ENCODE measurements around the gene PIK3R2. TPM values are rescaled to one million over a fixed set of nuclear protein-coding genes. Genes with fewer than 3 reads are reported as not detected.

PIK3R2 gene
- total RNA-seq, 4 donors from 2014 or later = 14.4 to 33.0 (median 19.8) TPM

GRCh38 chr19:18122860-18123795 lies 29.8 kb upstream of the PIK3R2 start:
- intact Hi-C loops (cut with DNase I) = no loop called here
- Histone ChIP-seq H3K9me3 (no peaks in the 10 kb centered on the region), H3K4me1 (peaks cover 7 to 10% of the 10 kb centered on the region in 2 donors), H3K27me3 (no peaks in the 10 kb centered on the region), H3K36me3 (peaks cover 0 to 2% of the 10 kb centered on the region in 2 donors), H3K27ac (no peak overlapping the region), H3K4me3 (replicated peaks in 1 of 3) (no peak overlapping the region)
- no peak for TF ChIP-seq POLR2A (IDR thresholded peaks at IDR 0.05)
- TF ChIP-seq CTCF (IDR thresholded peaks at IDR 0.05) = no peak
- peak in 1 of 2 donors; percentile 7 for DNase-seq
- 81 to 82% methylated on average over 24 to 27 of the region's 27 CpGs for WGBS, 2 donors

DNA sequence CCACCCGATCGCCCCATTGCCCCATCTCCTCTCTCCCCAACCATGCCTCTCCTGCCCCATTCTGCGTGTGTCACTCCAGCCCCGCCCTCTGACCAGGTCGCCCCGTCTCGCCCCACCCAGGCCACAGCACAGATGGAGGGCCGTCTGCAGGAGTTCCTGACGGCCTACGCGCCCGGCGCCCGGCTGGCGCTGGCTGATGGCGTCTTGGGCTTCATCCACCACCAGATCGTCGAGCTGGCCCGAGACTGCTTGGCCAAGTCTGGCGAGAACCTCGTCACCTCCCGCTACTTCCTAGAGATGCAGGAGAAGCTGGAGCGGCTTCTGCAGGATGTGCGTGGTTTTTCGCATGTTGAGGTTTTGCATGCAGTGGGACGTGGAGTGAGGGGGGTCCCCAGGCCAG lies 29.1 kb upstream of the PIK3R2 start:
- no peak for DNase-seq
- Histone ChIP-seq H3K27ac (no peak overlapping the region), H3K4me1 (peaks cover under 1 to 3% of the 10 kb centered on the region in 2 donors)

GRCh38 chr19:18126097-18126496 lies 26.9 kb upstream of the PIK3R2 start:
- H3K4me3 ChIP-seq (replicated peaks in 1 of 3) = no peak overlapping the region
- TF ChIP-seq CTCF (IDR thresholded peaks at IDR 0.05) (no peak), POLR2A (IDR thresholded peaks at IDR 0.05) (no peak)
- intact Hi-C loops (cut with DNase I) = no loop called here
- peaks cover 0 to 8% of the 10 kb centered on the region in 2 donors for H3K36me3 ChIP-seq
- H3K27ac ChIP-seq = no peak overlapping the region
- H3K4me1 ChIP-seq = no peaks in the 10 kb centered on the region
- DNase-seq = no peak
- WGBS, 2 donors = 94 to 96% methylated on average over 2 of the region's 2 CpGs
- no peaks in the 10 kb centered on the region for H3K27me3 ChIP-seq
- no peaks in the 10 kb centered on the region for H3K9me3 ChIP-seq

More for the DNA sequence above, 29.1 kb upstream of the PIK3R2 start:
- 88% methylated on average over 22 to 25 of the region's 26 CpGs for WGBS, 2 donors
- no peak overlapping the region for H3K4me3 ChIP-seq (replicated peaks in 1 of 3)
- H3K9me3 ChIP-seq = no peaks in the 10 kb centered on the region
- H3K36me3 ChIP-seq = peaks cover 0 to 2% of the 10 kb centered on the region in 2 donors
- TF ChIP-seq CTCF (IDR thresholded peaks at IDR 0.05) (no peak), POLR2A (IDR thresholded peaks at IDR 0.05) (no peak)
- H3K27me3 ChIP-seq = no peaks in the 10 kb centered on the region
- intact Hi-C loops (cut with DNase I) = no loop called here

DNA sequence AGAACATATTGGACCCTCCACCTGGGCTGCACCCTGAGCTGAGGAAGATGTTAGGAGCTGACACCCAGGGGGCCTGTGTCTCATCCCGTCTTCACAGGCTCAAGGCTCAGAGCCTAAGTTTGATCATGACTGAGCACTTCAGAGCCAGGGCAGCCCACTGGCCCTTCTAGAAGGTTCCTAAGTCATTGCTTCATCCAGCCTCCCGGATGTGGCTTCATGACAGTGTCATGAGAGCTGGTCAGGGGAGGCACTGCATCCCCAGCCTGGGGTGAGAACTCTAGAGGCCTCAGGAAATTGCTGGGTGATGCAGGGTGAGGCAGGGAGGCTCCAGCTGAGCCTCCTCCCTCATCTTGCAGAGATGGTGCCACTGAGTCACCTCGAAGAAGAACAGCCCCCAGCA lies 24.9 kb upstream of the PIK3R2 start:
- H3K4me1 ChIP-seq = no peaks in the 10 kb centered on the region
- H3K27ac ChIP-seq = no peak overlapping the region
- no peak overlapping the region for H3K4me3 ChIP-seq (replicated peaks in 1 of 3)
- intact Hi-C loops (cut with DNase I) = no loop called here
- TF ChIP-seq CTCF (IDR thresholded peaks at IDR 0.05) (no peak), POLR2A (IDR thresholded peaks at IDR 0.05) (no peak)
- no peaks in the 10 kb centered on the region for H3K27me3 ChIP-seq
- DNase-seq = no peak
- H3K9me3 ChIP-seq = no peaks in the 10 kb centered on the region
- peaks cover 0 to 13% of the 10 kb centered on the region in 2 donors for H3K36me3 ChIP-seq
- 83 to 100% methylated on average over 1 to 3 of the region's 3 CpGs for WGBS, 2 donors

DNA sequence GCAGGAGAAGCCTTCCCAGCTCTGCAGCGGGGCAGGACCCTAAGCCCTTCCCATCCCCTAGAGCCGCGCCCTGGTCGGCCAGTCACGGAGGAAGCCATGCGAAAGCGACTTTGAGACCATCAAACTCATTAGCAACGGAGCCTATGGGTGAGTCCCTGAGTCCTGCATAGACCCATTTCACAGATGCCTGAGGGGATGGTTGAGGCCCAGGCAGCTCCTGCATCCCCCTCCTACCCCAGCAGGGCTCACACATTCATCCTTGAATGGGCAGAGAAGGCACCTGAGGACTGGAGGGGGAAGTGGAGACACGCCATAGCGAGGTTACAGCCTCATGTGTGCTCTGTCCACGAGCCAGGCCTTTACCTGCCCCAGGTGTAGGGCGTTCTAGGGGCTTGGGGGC lies 24.2 kb upstream of the PIK3R2 start:
- Histone ChIP-seq H3K9me3 (no peaks in the 10 kb centered on the region), H3K27me3 (no peaks in the 10 kb centered on the region), H3K4me1 (no peaks in the 10 kb centered on the region), H3K4me3 (replicated peaks in 1 of 3) (no peak overlapping the region), H3K36me3 (peaks cover 0 to 13% of the 10 kb centered on the region in 2 donors), H3K27ac (no peak overlapping the region)
- no peak for DNase-seq
- intact Hi-C loops (cut with DNase I) = no loop called here
- TF ChIP-seq POLR2A (IDR thresholded peaks at IDR 0.05) = no peak
- 98 to 100% methylated on average over 5 to 12 of the region's 12 CpGs for WGBS, 2 donors
